Activated naive CD8-positive, alpha-beta T cell treated with anti-CD3 and anti-CD28 coated beads for 36 hours (primary cell): ENCODE data around the gene PGLYRP3. TPM values are rescaled to one million over a fixed set of nuclear protein-coding genes. Genes with fewer than 3 reads are reported as not detected.

Experiments
- DNase-seq: peaks from one replicate; pipeline ENCODE4 v3.0.0; 2021
- H3K27ac Mint-ChIP-seq: one replicate; pipeline ENCODE4 v1.8.0; 2022; ENCODE audit warnings: mild to moderate bottlenecking, moderate library complexity, mixed read lengths
- H3K27me3 Mint-ChIP-seq: one replicate; pipeline ENCODE4 v1.8.0; 2022; ENCODE audit warnings: mild to moderate bottlenecking, mixed read lengths
- H3K36me3 Mint-ChIP-seq: one replicate; pipeline ENCODE4 v1.8.0; 2021; ENCODE audit warnings: mild to moderate bottlenecking, mixed read lengths
- H3K4me1 Mint-ChIP-seq: one replicate; pipeline ENCODE4 v1.8.0; 2021; ENCODE audit warnings: mixed read lengths
- H3K4me3 Mint-ChIP-seq: one replicate; pipeline ENCODE4 v1.8.0; 2022; ENCODE audit warnings: mild to moderate bottlenecking, moderate library complexity, mixed read lengths
- H3K9me3 Mint-ChIP-seq: one replicate; pipeline ENCODE4 v1.8.0; 2022; ENCODE audit warnings: mixed read lengths
- total RNA-seq, 2 experiments: library from RNA; stranded (reverse); gene quantifications; one replicate each; pipeline ENCODE4 v1.2.3, GENCODE V29; 2021

Gene PGLYRP3
- total RNA-seq = not detected

GRCh38 chr1:153312570-153313186 is at the start of gene PGLYRP3:
Gene PGLYRP3, minus strand, starts transcription at chr1:153312952. Its CDS starts 2,287 bp downstream, at chr1:153310665.
- Mint-ChIP-seq H3K4me1 (no peaks in the 10 kb centered on the region), H3K36me3 (no peaks in the 10 kb centered on the region), H3K27me3 (no peaks in the 10 kb centered on the region), H3K27ac (no peak within 1 kb of the TSS), H3K4me3 (no peak within 1 kb of the TSS), H3K9me3 (peaks cover 2% of the 10 kb centered on the region)
- no peak for DNase-seq

DNA sequence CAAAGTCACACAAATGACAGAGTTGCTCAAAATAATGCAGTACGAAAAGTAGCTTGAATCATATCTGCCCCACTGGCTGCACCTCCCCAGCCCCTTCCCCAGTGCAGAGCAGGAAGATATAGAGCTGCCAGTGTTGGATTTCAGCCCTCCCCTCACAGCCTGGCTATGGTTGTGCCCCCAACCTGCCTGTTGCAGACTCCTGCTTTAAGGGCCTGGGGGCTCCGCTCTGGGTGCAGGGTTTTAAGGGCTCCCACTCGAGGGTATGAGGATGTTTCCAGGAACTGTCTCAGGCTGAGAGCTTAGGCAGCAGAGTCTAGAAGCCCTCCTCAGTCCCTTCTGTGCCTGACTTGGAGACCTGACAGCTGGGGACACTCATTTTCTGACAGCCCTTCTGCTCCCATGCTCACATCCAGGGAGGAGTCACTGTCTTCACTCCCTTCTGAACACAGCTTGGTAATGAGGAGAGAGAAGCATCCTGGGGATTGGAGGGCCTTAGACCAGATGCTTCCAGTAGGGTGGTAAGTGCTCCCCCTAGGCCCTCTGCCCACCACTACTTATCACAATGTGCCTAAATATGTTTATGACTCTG is 49.5 kb upstream of the PGLYRP3 start:
- H3K9me3 Mint-ChIP-seq = no peaks in the 10 kb centered on the region
- no peak overlapping the region for H3K27ac Mint-ChIP-seq
- no peak overlapping the region for H3K4me3 Mint-ChIP-seq
- H3K27me3 Mint-ChIP-seq = peaks cover 10% of the 10 kb centered on the region
- DNase-seq = no peak
- peaks cover 4% of the 10 kb centered on the region for H3K4me1 Mint-ChIP-seq
- H3K36me3 Mint-ChIP-seq = no peaks in the 10 kb centered on the region

GRCh38 chr1:153361480-153362109 is 48.8 kb upstream of the PGLYRP3 start:
- Mint-ChIP-seq H3K27ac (no peak overlapping the region), H3K4me1 (peaks cover 9% of the 10 kb centered on the region), H3K36me3 (no peaks in the 10 kb centered on the region), H3K9me3 (no peaks in the 10 kb centered on the region), H3K4me3 (no peak overlapping the region), H3K27me3 (peaks cover 10% of the 10 kb centered on the region)
- DNase-seq = no peak

DNA sequence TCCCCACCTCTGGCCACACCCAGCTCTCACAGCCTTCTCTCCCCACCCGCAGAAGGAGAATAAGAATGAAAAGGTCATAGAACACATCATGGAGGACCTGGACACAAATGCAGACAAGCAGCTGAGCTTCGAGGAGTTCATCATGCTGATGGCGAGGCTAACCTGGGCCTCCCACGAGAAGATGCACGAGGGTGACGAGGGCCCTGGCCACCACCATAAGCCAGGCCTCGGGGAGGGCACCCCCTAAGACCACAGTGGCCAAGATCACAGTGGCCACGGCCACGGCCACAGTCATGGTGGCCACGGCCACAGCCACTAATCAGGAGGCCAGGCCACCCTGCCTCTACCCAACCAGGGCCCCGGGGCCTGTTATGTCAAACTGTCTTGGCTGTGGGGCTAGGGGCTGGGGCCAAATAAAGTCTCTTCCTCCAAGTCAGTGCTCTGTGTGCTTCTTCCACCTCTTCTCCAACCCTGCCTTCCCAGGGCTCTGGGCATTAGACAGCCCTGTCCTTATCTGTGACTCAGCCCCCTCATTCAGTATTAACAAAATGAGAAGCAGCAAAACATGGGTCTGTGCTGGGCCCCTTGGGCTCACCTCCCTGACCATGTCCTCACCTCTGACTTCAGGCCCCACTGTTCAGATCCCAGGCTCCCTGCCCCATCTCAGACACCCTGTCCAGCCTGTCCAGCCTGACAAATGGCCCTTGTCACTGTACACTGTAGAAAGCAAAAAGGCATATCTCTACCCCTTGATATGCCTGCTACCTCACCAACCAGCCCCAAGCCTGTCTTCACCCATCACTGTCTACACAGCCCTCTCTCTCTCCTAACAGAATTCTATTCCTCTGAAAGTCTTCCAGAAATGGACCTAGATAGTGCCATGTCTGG is 48.1 kb upstream of the PGLYRP3 start:
- H3K36me3 Mint-ChIP-seq = no peaks in the 10 kb centered on the region
- peaks cover 10% of the 10 kb centered on the region for H3K27me3 Mint-ChIP-seq
- no peak overlapping the region for H3K4me3 Mint-ChIP-seq
- DNase-seq = no peak
- H3K27ac Mint-ChIP-seq = no peak overlapping the region
- no peaks in the 10 kb centered on the region for H3K9me3 Mint-ChIP-seq
- H3K4me1 Mint-ChIP-seq = peaks cover 9% of the 10 kb centered on the region

DNA sequence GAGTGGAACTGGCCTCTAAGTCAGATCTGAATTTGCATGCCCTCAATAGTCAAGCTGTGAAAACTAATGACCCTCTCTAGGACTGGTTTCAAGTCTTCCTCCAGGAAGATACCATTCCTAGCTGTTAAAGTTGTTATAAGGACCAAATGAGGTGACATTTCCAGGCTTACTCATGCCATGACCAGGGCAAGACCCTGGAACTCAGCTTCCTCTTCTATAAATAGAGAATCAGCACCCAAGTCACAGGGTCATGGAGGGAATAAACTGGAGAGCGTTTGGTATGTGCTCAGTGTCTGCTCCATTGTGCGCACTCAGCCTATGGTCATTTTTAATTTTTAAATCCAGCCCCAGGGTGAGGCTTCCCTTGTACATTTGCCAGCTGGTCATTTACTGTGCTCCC is 47.4 kb upstream of the PGLYRP3 start:
- Mint-ChIP-seq H3K4me3 (no peak overlapping the region), H3K27ac (no peak overlapping the region), H3K36me3 (no peaks in the 10 kb centered on the region), H3K4me1 (peaks cover 9% of the 10 kb centered on the region), H3K27me3 (peaks cover 10% of the 10 kb centered on the region), H3K9me3 (no peaks in the 10 kb centered on the region)
- DNase-seq = no peak

- H3K9me3 Mint-ChIP-seq = no peaks in the 10 kb centered on the region
- H3K36me3 Mint-ChIP-seq = no peaks in the 10 kb centered on the region
- peaks cover 9% of the 10 kb centered on the region for H3K4me1 Mint-ChIP-seq
- H3K27me3 Mint-ChIP-seq = peaks cover 5% of the 10 kb centered on the region
- H3K27ac Mint-ChIP-seq = no peak overlapping the region
- DNase-seq = no peak
- no peak overlapping the region for H3K4me3 Mint-ChIP-seq
These were observed 46.5 kb upstream of the PGLYRP3 start for GRCh38 chr1:153359241-153359640.

DNA sequence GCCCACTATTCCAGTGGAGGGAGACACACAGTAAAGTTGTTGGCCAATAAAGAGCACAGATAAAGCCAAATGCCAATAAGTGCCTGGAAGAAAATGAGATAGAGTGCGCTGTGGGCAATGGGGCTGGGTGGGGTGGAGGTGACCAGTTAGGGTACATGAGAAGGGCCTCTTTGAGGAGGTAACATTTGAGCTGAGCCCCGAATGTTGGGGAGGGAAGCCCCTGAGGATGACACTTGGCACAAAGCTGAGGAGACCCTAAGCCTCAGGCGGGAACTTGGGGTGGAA is 45.9 kb upstream of the PGLYRP3 start:
- DNase-seq = no peak
- H3K4me1 Mint-ChIP-seq = peaks cover 9% of the 10 kb centered on the region
- H3K36me3 Mint-ChIP-seq = no peaks in the 10 kb centered on the region
- H3K9me3 Mint-ChIP-seq = no peaks in the 10 kb centered on the region
- H3K27me3 Mint-ChIP-seq = peaks cover 4% of the 10 kb centered on the region
- no peak overlapping the region for H3K27ac Mint-ChIP-seq
- H3K4me3 Mint-ChIP-seq = no peak overlapping the region

DNA sequence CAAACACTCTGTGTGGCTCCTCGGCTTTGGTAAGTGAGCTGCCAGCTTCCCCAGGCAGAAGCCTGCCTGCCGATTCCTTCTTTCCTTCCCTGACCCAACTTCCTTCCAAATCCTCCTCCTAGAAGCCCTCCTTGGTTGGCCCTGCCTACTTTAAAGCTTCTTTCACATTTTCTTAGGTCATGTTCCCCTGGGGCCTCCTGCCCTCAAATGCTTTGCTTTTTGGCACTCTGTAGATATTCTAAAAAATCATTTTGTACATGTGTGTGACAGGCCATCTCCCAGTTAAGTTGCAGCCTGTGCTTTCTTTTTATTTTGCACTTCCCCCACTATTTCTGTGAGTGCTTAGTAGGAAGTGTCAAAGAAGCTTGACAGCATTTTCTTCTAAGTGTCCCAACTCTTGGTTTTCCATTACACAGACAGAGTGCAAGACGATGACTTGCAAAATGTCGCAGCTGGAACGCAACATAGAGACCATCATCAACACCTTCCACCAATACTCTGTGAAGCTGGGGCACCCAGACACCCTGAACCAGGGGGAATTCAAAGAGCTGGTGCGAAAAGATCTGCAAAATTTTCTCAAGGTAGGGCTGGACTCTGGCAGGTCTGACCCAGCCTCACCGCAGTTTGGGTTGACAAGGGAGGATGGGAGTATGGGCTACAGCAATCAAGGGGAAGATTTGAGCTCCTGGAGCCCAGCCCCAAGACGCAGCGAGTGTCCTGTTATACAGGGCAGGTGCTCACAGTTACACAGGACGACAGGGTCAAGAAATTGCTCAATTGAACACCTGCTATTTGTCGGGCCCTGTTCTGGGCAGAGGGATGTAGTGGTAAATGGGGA is 45.3 kb upstream of the PGLYRP3 start, which contains the start of gene S100A9:
Gene S100A9, plus strand, starts transcription at position 2 of the 838 bp plus-strand sequence. Its CDS starts 430 bp downstream, at position 432.
- Mint-ChIP-seq H3K36me3 (no peaks in the 10 kb centered on the region), H3K4me3 (no peak within 1 kb of the TSS), H3K27ac (no peak within 1 kb of the TSS), H3K9me3 (no peaks in the 10 kb centered on the region), H3K4me1 (peaks cover 9% of the 10 kb centered on the region), H3K27me3 (peaks cover under 1% of the 10 kb centered on the region)
- no peak for DNase-seq

DNA sequence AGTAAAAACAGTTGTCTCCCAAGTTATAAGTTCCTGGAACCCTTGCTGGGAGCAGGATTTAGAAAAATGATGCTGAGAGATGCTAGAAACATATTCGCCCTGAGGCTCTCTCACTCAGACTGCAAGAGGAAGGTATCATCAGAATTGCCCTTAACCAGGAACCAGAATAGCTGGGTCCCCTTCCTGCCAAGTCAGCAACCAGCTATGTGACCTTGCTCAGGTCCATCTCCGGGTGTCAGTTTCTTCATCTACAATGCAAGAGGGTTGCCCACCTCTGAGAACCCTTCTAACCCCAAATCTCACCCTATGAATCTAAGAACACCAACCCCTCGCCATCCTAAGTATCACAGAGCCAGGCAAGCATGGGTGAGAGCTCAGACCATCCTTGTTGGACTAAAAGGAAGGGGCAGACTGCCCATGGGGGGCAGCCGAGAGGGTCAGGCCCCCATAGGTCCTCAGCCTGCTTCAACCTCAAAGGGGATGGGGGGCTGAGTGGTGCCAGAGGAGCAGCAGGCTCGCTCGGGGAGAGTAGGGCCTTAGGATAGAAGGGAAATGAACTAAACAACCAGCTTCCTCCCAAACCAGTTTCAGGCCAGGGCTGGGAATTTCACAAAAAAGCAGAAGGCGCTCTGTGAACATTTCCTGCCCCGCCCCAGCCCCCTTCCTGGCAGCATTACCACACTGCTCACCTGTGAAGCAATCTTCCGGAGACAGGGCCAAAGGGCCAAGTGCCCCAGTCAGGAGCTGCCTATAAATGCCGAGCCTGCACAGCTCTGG is 44.5 kb upstream of the PGLYRP3 start:
- Mint-ChIP-seq H3K9me3 (no peaks in the 10 kb centered on the region), H3K27me3 (no peaks in the 10 kb centered on the region), H3K27ac (no peak overlapping the region), H3K4me1 (peaks cover 9% of the 10 kb centered on the region), H3K4me3 (no peak overlapping the region), H3K36me3 (no peaks in the 10 kb centered on the region)
- DNase-seq = no peak

GRCh38 chr1:153356392-153357075 is 43.8 kb upstream of the PGLYRP3 start:
- Mint-ChIP-seq H3K36me3 (no peaks in the 10 kb centered on the region), H3K27ac (no peak overlapping the region), H3K4me1 (peaks cover 9% of the 10 kb centered on the region), H3K27me3 (no peaks in the 10 kb centered on the region), H3K9me3 (no peaks in the 10 kb centered on the region), H3K4me3 (no peak overlapping the region)
- no peak for DNase-seq

GRCh38 chr1:153355445-153356071 is 42.8 kb upstream of the PGLYRP3 start:
- Mint-ChIP-seq H3K4me1 (peaks cover 9% of the 10 kb centered on the region), H3K9me3 (no peaks in the 10 kb centered on the region), H3K27me3 (peaks cover 4% of the 10 kb centered on the region), H3K36me3 (no peaks in the 10 kb centered on the region), H3K27ac (no peak overlapping the region), H3K4me3 (no peak overlapping the region)
- peak; percentile 59 for DNase-seq

GRCh38 chr1:153354515-153355193 is 41.9 kb upstream of the PGLYRP3 start:
- Mint-ChIP-seq H3K27ac (no peak overlapping the region), H3K4me3 (no peak overlapping the region), H3K27me3 (peaks cover 9% of the 10 kb centered on the region), H3K4me1 (peaks cover 9% of the 10 kb centered on the region), H3K36me3 (no peaks in the 10 kb centered on the region), H3K9me3 (no peaks in the 10 kb centered on the region)
- no peak for DNase-seq
